GM18499 (cell line): Measurements from ENCODE around the gene SLC13A2.
"Not testable (repeated sequence)": the region's sequence is repeated elsewhere in the genome, so short reads cannot be mapped to it uniquely, and the experiment has no call there.

Experiments
- ATAC-seq: cut with Tn5 transposase; IDR thresholded peaks from one replicate; pipeline ENCODE4 v1.9.1; 2021; ENCODE audit warnings: moderate number of reproducible peaks; ENCODE audit not compliant: insufficient read depth, unreplicated experiment

The SLC13A2 gene

GRCh38 chr17:28473542-28473941 is at the start of gene SLC13A2:
TSS of gene SLC13A2 (plus strand) at chr17:28473644. CDS start at chr17:28473713, 69 bp downstream.
- no peak for ATAC-seq

- ATAC-seq, result no peak
Observed at GRCh38 chr17:28425206-28425605, 48.2 kb upstream of the SLC13A2 start.

- no peak for ATAC-seq
Observed at GRCh38 chr17:28426081-28426519, 47.3 kb upstream of the SLC13A2 start.

DNA sequence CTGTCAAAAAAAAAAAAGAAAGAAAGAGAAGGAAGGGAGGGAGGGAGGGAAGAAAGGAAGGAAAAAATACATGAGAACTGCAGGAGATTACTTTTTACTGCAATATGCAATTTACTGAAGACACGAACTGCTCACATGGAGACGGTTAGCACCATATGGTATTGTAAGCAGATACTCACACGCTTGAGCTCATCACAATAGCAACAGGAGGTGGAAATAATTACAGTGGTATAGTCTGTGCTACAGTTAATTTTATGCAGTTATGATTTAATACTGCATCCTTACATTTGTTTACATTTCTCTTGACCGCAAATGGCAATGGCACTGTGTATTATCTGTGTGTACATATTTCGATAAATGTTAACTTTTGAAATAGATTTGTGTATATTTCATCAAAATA is 46.1 kb upstream of the SLC13A2 start:
- ATAC-seq, result no peak

GRCh38 chr17:28427982-28428381 is 45.5 kb upstream of the SLC13A2 start:
- ATAC-seq, result not testable (repeated sequence)

DNA sequence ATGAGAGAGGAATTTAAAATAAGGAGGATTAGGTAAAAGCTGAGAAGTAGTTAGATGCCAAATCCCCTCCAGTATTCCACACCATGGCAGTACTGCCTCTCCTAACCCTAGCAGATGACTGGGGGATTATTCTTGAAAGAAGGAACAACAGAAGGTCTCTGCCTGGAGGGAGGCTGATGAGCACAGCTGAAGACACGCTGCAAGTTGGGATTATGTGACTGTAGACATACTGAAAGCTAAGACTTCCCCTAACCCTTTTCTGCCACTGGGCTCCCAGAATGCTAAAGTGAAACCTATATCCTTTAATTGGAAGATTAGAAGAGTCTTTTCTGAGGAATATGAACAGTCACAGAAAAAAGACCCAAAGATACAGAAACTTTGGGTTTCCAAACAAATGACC is 39.7 kb upstream of the SLC13A2 start:
- ATAC-seq, result no peak

DNA sequence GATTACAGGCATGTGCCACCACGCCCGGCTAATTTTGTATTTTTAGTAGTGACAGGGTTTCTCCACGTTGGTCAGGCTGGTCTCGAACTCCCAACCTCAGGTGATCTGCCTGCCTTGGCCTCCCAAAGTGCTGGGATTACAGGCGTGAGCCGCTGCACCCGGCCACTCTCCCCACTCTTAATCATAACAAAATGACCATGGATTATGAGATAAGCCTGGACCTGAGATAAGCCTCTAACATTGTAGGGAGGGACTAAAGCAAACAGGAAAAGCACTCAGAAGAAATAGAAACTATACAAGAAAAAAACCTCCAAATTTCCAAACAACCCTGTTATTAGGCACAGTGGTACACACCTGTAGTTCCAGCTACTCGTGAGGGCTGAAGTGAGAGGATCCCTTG is 39.1 kb upstream of the SLC13A2 start:
- ATAC-seq, result not testable (repeated sequence)

DNA sequence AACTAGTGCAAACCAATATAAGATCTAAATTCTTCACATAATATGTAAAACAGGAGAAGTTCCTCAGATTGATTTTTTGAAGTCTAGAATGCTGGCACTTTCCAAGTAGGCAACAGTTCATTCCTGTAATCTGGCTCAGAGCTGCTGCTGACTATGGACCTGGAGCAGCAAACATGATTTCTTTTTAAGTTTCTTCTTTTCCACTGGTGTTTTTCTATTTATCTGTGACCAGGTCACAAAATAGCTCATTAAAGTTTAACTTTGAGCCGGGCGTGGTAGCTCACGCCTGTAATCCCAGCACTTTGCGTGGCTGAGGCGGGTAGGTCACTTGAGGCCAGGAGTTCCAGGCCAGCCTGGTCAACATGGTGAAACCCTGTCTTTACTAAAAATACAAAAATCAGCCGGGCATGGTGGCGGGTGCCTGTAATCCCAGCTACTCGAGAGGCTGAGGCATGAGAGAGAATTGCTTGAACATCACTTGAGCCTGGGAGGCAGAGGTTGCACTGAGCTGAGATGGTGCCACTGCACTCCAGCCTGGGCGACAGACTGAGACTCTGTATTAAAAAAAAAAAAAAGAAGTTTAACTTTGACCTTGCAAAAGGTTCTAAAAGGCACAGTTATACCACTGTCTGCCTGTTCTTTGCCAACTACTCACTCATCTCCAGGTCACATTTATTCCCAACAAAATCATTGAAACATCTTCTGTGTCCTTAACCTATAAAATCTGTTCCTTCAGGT is 29.4 kb upstream of the SLC13A2 start:
- no peak for ATAC-seq

- no peak for ATAC-seq
Observed at GRCh38 chr17:28446716-28447395, 26.6 kb upstream of the SLC13A2 start.

GRCh38 chr17:28447396-28447760 is 26.1 kb upstream of the SLC13A2 start:
- no peak for ATAC-seq

DNA sequence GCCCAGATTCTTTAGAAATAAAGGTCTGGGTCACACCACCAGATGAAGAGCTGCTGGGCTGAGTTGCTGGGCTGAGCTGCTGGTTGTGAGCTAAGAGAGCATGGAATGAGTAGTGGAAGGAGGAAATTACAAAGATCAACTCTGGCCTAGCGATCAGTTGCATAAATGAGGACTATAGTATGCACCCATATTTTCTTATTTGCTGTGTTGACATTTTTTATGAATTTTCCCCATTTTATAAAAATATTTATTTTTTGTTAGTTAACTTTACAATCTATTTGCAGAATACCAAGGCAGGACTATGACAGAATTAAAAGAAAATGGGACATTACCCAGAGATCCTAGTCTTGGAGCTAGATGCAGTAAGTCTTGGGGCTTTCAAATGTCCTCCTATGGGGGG is 23.6 kb upstream of the SLC13A2 start:
- ATAC-seq, result no peak

- no peak for ATAC-seq
Observed at GRCh38 chr17:28457890-28458289, 15.6 kb upstream of the SLC13A2 start.

DNA sequence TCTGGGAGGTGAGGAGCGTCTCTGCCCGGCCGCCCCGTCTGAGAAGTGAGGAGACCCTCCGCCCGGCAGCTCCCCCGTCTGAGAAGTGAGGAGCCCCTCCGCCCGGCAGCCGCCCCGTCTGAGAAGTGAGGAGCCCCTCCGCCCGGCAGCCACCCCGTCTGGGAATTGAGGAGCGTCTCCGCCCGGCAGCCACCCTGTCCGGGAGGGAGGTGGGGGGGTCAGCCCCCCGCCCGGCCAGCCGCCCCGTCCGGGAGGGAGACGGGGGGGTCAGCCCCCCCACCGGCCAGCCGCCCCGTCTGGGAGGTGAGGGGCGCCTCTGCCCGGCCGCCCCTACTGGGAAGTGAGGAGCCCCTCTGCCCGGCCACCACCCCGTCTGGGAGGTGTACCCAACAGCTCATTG is 14.6 kb upstream of the SLC13A2 start:
- not testable (repeated sequence) for ATAC-seq

DNA sequence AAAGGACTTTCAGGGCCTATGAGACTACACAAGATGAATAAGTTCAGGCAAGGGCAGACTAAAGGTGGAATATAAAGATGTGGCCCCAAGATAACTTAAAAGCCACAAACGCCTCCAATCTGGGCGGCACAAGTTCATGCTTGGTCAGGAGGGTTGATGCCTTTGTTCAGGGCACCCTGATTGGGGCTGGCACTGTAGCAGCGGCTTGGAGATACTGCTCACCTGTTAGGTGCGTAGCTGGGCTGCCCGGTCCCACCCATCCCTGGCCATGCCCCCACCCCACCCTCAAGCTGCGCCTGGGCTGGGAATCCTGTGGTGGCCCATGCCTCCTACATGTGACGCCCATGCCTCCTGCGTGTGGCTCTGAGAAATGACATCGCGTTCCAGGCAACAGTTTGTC is 12.5 kb upstream of the SLC13A2 start:
- no peak for ATAC-seq

DNA sequence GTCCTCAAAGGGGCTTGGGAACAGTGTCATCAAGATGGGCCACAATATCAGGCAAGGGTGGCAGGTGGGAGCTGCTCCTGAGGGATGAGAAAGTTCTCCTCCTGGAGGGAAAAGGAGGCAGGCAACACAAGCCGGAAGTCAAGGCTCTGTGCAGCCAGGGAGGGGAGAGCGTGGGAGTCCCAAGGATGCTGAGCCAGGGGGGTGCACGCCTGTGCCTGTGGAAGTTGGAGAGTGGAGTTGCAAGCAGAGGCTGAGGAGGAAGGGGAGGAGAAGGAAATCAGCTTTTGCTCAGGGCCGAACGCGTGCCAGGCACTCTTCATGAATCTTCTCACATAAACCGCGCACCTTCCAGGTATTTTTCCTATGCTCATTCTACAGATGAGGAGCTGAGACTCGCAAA is 7.4 kb upstream of the SLC13A2 start:
- no peak for ATAC-seq

DNA sequence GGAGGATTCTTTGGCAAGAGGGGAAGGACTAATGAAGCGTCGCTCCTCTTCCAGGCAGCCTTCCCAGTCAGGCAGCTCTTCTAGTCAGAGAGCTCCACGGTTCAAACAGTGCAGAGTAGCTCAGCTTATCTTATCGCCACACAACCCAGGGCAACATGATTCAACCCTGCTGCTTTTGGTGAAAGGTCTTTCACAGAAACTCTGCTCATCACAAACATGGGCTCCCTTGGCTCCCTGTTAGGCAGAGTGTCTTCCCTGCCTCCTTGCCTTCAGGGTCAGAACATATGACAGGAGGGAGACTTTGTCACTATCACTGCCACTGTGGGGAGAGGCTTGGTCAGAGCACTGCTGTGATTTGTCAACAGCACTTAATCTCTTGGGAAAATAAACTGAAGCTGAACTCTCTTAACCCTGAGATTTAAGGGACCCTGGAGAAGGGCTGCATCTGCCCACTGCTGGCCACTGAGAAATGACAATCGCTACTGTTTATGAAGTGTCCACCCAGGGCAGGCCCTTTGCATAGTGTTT is 6.9 kb upstream of the SLC13A2 start:
- ATAC-seq, result no peak

GRCh38 chr17:28467456-28468025 is 5.9 kb upstream of the SLC13A2 start:
- ATAC-seq, result no peak

- not testable (repeated sequence) for ATAC-seq
Observed at GRCh38 chr17:28468033-28468735, 5.3 kb upstream of the SLC13A2 start.

- ATAC-seq, result peak; percentile 58
Observed at GRCh38 chr17:28468781-28469180, 4.7 kb upstream of the SLC13A2 start.

DNA sequence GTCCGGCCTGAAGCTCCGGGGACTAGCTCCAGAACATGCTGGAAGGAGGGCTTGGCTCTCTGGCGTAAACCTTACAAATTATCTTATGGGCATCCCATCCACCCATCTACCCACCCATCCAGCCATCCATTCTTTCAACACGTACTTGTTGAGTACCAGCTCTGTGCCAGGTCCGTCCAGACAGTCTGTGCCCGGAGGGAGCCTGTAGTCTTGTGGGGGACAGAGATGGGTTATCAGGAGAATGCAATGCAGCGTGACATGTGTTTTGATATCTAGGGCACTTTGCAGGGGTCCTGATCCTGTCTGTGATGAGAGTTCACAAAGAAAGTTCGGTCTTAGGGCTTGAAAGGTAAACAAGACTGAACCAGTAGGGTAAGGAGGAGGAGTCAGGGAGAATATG is 4.1 kb upstream of the SLC13A2 start:
- no peak for ATAC-seq
